ENCODE measurements around the gene ZNF804A. TPM values are rescaled to one million over a fixed set of nuclear protein-coding genes. Genes with fewer than 3 reads are reported as not detected.

Gene ZNF804A
- total RNA-seq, 4 donors from 2014 or later: 0.27 to 7.9 (median 1.4) TPM; not detected in 1

DNA sequence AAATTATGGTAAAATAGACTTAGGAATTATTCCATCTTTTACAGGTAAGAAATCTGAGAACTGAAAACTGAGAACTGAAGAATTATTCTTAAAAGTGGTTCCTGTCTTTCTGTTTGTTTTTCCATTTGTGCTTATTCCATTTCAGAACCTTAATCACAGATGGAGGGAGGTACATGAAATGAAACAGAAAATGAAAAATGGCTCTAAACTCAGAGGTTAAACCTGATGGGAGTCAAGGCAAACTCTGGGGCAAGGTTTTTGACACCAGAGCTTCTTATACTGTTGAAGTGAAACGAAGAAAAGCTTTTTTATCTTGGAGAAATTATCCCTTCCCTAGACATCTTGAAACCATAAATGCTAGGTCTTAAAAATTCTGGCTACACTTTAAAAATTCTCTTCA lies 182.1 kb downstream of the ZNF804A start:
- DNase-seq: no peak
- Histone ChIP-seq H3K27me3 (no peaks in the 10 kb centered on the region), H3K27ac (no peak overlapping the region), H3K4me1 (no peaks in the 10 kb centered on the region), H3K4me3 (no peak overlapping the region), H3K36me3 (no peaks in the 10 kb centered on the region), H3K9me3 (no peaks in the 10 kb centered on the region)
- intact Hi-C loops (cut with DNase I; ENCODE audit: low total_unique reads): no loop called here
- TF ChIP-seq, protein P1, sequence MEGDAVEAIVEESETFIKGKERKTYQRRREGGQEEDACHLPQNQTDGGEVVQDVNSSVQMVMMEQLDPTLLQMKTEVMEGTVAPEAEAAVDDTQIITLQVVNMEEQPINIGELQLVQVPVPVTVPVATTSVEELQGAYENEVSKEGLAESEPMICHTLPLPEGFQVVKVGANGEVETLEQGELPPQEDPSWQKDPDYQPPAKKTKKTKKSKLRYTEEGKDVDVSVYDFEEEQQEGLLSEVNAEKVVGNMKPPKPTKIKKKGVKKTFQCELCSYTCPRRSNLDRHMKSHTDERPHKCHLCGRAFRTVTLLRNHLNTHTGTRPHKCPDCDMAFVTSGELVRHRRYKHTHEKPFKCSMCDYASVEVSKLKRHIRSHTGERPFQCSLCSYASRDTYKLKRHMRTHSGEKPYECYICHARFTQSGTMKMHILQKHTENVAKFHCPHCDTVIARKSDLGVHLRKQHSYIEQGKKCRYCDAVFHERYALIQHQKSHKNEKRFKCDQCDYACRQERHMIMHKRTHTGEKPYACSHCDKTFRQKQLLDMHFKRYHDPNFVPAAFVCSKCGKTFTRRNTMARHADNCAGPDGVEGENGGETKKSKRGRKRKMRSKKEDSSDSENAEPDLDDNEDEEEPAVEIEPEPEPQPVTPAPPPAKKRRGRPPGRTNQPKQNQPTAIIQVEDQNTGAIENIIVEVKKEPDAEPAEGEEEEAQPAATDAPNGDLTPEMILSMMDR (IDR thresholded peaks at IDR 0.05): no peak
- TF ChIP-seq POLR2A (IDR thresholded peaks at IDR 0.05): no peak

DNA sequence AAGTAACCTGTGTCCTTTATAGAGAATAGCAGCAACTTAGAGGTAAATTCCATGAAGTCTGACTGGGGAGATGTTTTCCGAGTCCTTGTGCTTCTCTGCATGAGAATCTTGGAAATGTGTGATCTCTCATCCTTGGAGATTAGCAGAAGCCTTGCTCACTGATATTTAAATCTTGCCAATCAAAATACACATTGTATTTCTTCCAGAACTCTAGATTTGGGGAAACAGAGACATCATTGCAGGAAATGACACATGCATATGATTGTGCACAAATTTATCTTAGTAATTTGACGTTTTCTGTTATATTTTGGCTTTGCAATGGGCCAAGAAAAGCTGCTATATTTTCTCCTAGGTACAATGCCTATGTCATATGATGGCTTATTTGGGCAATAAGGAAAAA lies 182.6 kb downstream of the ZNF804A start:
- TF ChIP-seq, protein P1 (IDR thresholded peaks at IDR 0.05): no peak
- no peak for TF ChIP-seq POLR2A (IDR thresholded peaks at IDR 0.05)
- H3K4me1 ChIP-seq: no peaks in the 10 kb centered on the region
- no peaks in the 10 kb centered on the region for H3K36me3 ChIP-seq
- H3K27me3 ChIP-seq: no peaks in the 10 kb centered on the region
- DNase-seq: no peak
- no peak overlapping the region for H3K4me3 ChIP-seq
- no peak overlapping the region for H3K27ac ChIP-seq
- no peaks in the 10 kb centered on the region for H3K9me3 ChIP-seq
- intact Hi-C loops (cut with DNase I; ENCODE audit: low total_unique reads): no loop called here

DNA sequence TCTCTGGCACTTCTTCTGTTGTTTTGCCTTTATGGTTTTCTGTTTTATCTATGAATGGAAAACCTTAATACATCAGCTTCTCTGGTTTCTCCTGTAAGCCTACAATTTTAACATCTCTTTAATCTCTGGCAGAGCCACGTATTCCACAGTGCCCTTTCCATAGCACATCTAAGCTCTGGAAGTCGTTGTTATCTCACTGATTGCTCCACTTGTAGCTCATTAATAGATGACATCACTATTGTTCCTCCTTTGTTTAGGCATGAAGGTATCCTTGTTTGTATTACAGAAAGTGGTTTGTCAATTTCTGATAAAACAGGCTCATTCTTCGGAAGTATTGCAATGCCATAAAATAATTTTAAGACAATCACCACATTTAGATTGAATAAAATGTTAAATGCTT lies 185.2 kb downstream of the ZNF804A start:
- DNase-seq: no peak
- Histone ChIP-seq H3K4me1 (no peaks in the 10 kb centered on the region), H3K36me3 (no peaks in the 10 kb centered on the region), H3K9me3 (no peaks in the 10 kb centered on the region), H3K27me3 (no peaks in the 10 kb centered on the region), H3K4me3 (no peak overlapping the region), H3K27ac (no peak overlapping the region)
- no peak for TF ChIP-seq POLR2A (IDR thresholded peaks at IDR 0.05)
- TF ChIP-seq, protein P1 (IDR thresholded peaks at IDR 0.05): no peak
- intact Hi-C loops (cut with DNase I; ENCODE audit: low total_unique reads): no loop called here

DNA sequence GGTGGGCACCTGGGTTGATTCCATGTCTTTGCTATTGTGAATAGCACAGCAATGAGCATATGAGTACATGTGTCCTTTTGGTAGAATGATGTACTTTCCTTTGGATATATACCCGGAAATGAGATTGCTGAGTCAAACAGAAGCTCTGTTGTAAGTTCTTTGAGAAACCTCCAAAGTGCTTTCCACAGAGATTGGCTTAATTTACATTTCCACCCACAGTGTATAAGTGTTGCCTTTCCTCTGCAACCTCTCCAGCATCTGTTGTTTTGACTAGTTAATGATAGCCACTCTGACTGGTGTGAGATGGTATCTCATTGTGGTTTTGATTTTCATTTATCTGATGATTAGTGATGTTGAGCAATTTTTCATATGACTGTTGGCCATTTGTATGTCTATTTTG lies 194.8 kb downstream of the ZNF804A start:
- Histone ChIP-seq H3K27me3 (no peaks in the 10 kb centered on the region), H3K9me3 (no peaks in the 10 kb centered on the region), H3K27ac (no peak overlapping the region), H3K4me1 (no peaks in the 10 kb centered on the region), H3K4me3 (no peak overlapping the region), H3K36me3 (no peaks in the 10 kb centered on the region)
- no peak for DNase-seq
- TF ChIP-seq POLR2A (IDR thresholded peaks at IDR 0.05): no peak
- TF ChIP-seq, protein P1 (IDR thresholded peaks at IDR 0.05): no peak
- intact Hi-C loops (cut with DNase I; ENCODE audit: low total_unique reads): no loop called here

DNA sequence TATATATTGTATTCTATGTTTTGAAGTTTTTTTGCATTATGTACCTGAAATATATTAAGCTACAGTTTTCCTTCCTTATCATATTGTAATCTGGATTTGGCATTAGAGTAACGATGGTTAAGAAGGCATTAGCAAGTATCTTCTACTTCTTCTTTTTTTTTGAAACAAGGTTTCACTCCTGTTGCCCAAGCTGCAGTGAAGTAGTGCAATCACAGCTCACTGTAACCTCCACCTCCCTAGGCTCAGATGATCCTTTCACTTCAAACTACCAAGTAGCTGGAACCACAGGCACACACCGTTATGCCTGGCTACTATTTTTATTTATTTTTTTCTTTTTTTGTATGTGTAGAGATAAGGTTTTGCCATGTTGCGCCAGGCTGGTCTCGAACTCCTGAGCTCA lies 201.1 kb downstream of the ZNF804A start:
- no peak overlapping the region for H3K4me3 ChIP-seq
- H3K4me1 ChIP-seq: no peaks in the 10 kb centered on the region
- no peaks in the 10 kb centered on the region for H3K36me3 ChIP-seq
- intact Hi-C loops (cut with DNase I; ENCODE audit: low total_unique reads): no loop called here
- no peaks in the 10 kb centered on the region for H3K9me3 ChIP-seq
- H3K27ac ChIP-seq: no peak overlapping the region
- DNase-seq: no peak
- no peaks in the 10 kb centered on the region for H3K27me3 ChIP-seq
- TF ChIP-seq, protein P1 (IDR thresholded peaks at IDR 0.05): no peak
- TF ChIP-seq POLR2A (IDR thresholded peaks at IDR 0.05): no peak

Measured in uterus (tissue), 4 donors.